Measurements from ENCODE around the gene CD79B.

CD79B gene

GRCh38 chr17:63973930-63974593 lies 41.9 kb upstream of the CD79B start:
- Histone ChIP-seq H3K36me3 (replicated peaks) (no peaks in the 10 kb centered on the region), H3K27me3 (replicated peaks) (no peaks in the 10 kb centered on the region), H3K27ac (no peak overlapping the region), H3K4me3 (ENCODE audit: low read depth, low read length) (no peak overlapping the region)
- TF ChIP-seq, protein P1, sequence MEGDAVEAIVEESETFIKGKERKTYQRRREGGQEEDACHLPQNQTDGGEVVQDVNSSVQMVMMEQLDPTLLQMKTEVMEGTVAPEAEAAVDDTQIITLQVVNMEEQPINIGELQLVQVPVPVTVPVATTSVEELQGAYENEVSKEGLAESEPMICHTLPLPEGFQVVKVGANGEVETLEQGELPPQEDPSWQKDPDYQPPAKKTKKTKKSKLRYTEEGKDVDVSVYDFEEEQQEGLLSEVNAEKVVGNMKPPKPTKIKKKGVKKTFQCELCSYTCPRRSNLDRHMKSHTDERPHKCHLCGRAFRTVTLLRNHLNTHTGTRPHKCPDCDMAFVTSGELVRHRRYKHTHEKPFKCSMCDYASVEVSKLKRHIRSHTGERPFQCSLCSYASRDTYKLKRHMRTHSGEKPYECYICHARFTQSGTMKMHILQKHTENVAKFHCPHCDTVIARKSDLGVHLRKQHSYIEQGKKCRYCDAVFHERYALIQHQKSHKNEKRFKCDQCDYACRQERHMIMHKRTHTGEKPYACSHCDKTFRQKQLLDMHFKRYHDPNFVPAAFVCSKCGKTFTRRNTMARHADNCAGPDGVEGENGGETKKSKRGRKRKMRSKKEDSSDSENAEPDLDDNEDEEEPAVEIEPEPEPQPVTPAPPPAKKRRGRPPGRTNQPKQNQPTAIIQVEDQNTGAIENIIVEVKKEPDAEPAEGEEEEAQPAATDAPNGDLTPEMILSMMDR (IDR thresholded peaks at IDR 0.05; ENCODE audit: low read depth, low read length, missing control alignments): no peak
- DNase-seq: no peak
- in situ Hi-C loops (cut with HindIII; ENCODE audit: low pct_ligation_motif_present, low sequenced_read_pairs): no loop called here

DNA sequence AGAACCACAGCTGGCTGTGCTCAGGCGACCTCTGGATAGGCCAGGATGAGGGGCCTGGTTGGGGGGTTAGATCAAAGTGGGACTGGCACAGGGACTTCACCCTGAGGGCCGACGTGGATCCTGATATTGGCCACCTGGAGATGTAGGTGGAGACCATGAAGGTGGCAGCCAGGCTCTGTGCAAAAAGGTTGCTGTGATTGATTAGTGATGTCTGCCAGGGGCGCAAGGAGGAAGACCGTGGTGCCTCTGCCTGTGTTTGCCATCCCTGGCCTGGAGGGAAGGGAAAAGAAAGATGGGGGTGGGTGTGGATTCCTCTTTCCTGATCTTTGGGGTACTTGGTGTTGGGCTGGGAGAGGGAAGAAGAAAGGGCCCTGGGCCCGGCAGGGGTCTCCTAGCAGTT lies 41.1 kb upstream of the CD79B start:
- no peak overlapping the region for H3K4me3 ChIP-seq (ENCODE audit: low read depth, low read length)
- H3K27me3 ChIP-seq (replicated peaks): no peaks in the 10 kb centered on the region
- in situ Hi-C loops (cut with HindIII; ENCODE audit: low pct_ligation_motif_present, low sequenced_read_pairs): no loop called here
- TF ChIP-seq, protein P1 (IDR thresholded peaks at IDR 0.05; ENCODE audit: low read depth, low read length, missing control alignments): no peak
- no peak for DNase-seq
- no peak overlapping the region for H3K27ac ChIP-seq
- H3K36me3 ChIP-seq (replicated peaks): no peaks in the 10 kb centered on the region

DNA sequence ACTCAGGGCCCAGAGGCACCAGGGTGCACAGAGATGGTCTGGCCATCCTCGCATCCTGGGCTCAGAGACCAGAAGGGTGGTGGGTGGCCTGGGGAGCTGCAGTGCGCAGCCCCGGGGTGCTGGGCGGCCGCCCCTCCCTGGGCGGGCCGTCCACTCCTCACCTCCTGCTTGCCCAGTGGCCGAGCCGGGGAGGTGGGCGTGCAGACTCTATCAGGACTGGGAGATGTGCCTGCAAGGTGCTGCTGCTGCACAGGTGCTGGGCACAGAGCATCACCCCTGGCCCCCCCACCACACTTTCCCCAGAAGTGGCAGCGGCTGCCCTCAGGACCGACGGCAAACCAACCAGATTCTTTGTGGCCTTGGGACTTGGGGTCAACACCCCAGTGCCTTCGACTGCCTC lies 40.7 kb upstream of the CD79B start, which contains the start of gene SCN4A:
TSS of gene SCN4A (minus strand) at position 123 of the 400 bp plus-strand sequence. CDS start at position 46, 77 bp downstream.
- Histone ChIP-seq H3K4me3 (ENCODE audit: low read depth, low read length) (no peak within 1 kb of the TSS), H3K36me3 (replicated peaks) (no peaks in the 10 kb centered on the region), H3K27ac (no peak within 1 kb of the TSS), H3K27me3 (replicated peaks) (no peaks in the 10 kb centered on the region)
- no peak for DNase-seq
- TF ChIP-seq, protein P1 (IDR thresholded peaks at IDR 0.05; ENCODE audit: low read depth, low read length, missing control alignments): no peak
- in situ Hi-C loops (cut with HindIII; ENCODE audit: low pct_ligation_motif_present, low sequenced_read_pairs): no loop called here

DNA sequence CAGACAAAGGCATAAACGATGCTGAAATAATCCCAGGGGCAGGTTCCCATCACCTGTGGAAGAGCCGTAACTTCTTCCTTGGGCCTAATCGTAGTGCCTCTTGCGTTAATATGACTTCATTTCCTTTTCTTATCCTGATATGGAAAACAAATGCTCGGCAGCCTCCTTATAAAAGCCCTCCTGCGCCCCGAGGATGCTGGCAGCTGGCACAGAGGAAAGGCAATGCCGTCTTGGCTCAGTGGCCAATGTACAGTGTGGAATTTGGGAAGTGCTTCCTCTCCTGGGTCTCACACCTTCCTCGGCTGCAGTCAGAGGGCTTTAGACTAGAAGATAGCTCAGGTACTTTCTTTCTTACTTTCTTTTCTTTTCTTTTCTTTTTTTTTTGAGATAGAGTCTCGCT lies 37.1 kb upstream of the CD79B start:
- Histone ChIP-seq H3K27me3 (replicated peaks) (no peaks in the 10 kb centered on the region), H3K4me3 (ENCODE audit: low read depth, low read length) (no peak overlapping the region), H3K27ac (no peak overlapping the region), H3K36me3 (replicated peaks) (no peaks in the 10 kb centered on the region)
- TF ChIP-seq, protein P1 (IDR thresholded peaks at IDR 0.05; ENCODE audit: low read depth, low read length, missing control alignments): no peak
- DNase-seq: no peak
- in situ Hi-C loops (cut with HindIII; ENCODE audit: low pct_ligation_motif_present, low sequenced_read_pairs): no loop called here

DNA sequence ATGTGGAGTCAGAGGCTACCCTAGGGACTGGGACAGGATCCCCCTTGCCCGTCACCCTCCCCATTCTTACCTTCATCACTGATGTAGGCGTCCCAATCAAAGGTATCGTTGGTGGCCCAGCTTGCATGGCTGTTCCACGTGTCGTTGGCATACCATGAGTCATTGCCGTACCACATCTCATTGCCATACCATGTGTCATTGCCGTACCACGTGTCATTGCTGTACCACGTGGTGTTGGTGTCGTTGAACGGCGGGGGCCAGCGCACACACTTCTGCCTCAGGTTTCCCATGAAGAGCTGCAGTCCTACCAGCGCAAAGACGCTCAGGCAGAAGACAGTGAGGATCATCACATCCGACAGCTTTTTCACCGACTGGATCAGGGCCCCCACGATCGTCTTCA lies 35.8 kb upstream of the CD79B start:
- TF ChIP-seq, protein P1 (IDR thresholded peaks at IDR 0.05; ENCODE audit: low read depth, low read length, missing control alignments): no peak
- Histone ChIP-seq H3K27me3 (replicated peaks) (no peaks in the 10 kb centered on the region), H3K36me3 (replicated peaks) (no peaks in the 10 kb centered on the region), H3K27ac (no peak overlapping the region), H3K4me3 (ENCODE audit: low read depth, low read length) (no peak overlapping the region)
- no peak for DNase-seq
- in situ Hi-C loops (cut with HindIII; ENCODE audit: low pct_ligation_motif_present, low sequenced_read_pairs): no loop called here

Measured in brain microvascular endothelial cell (primary cell).